GM11168 (cell line): Measurements from ENCODE around the gene RABAC1.
"Not testable (repeated sequence)": the region's sequence is repeated elsewhere in the genome, so short reads cannot be mapped to it uniquely, and the experiment has no call there.

Source experiments
- in situ Hi-C: fragments of 300-500 bp; cut with MboI; formaldehyde crosslinking; loops from one replicate; pipeline ENCODE4 v1.12.0; 2022; ENCODE audit warnings: low sequenced_read_pairs; ENCODE audit not compliant: unreplicated experiment

The RABAC1 gene

GRCh38 chr19:41959056-41960053 is at the start of gene RABAC1:
RABAC1 (minus strand) TSS chr19:41959321; CDS start chr19:41959292, 29 bp downstream.
- in situ Hi-C loops, result no loop called here

- in situ Hi-C loops, result no loop called here
Observed at GRCh38 chr19:42006569-42006968, 47.4 kb upstream of the RABAC1 start.

DNA sequence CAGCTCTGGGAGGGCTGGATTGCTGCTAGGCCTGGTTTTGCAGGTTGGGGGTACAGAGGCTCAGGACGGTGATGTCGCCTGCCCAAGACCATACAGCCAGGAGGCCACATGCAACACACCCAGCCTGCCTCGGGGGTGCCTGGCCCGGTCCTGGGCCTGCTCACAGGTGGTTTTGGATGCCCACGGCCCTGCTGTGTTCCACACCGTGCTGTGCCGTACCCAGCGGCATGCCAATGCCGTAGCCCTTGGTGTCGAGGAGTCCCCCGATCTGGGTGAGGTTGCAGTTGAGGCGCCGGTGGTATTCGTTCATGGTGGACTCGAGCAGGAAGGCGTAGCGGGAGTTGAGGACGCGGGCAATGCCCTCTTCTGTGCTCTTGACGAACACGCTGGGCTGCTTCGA is 46.4 kb upstream of the RABAC1 start:
- in situ Hi-C loops, result no loop called here

- in situ Hi-C loops, result no loop called here
Observed at GRCh38 chr19:42003506-42004294, 44.6 kb upstream of the RABAC1 start.

DNA sequence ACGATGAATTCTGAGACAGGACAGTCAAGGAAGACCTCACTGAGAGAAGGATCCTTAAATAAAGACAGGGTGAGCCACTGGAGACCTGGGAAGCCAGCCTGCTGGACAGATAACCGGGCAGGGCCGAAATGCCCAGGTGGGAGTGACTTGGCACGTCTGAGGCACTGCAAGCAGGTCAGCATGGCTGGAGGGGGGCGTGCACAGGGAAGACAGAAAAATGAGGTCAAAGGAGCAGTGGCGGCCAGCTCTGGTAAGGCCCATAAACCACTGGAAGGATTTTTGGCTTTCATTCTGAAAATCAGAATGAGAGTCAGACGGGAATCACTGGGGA is 40.7 kb upstream of the RABAC1 start:
- in situ Hi-C loops, result no loop called here

DNA sequence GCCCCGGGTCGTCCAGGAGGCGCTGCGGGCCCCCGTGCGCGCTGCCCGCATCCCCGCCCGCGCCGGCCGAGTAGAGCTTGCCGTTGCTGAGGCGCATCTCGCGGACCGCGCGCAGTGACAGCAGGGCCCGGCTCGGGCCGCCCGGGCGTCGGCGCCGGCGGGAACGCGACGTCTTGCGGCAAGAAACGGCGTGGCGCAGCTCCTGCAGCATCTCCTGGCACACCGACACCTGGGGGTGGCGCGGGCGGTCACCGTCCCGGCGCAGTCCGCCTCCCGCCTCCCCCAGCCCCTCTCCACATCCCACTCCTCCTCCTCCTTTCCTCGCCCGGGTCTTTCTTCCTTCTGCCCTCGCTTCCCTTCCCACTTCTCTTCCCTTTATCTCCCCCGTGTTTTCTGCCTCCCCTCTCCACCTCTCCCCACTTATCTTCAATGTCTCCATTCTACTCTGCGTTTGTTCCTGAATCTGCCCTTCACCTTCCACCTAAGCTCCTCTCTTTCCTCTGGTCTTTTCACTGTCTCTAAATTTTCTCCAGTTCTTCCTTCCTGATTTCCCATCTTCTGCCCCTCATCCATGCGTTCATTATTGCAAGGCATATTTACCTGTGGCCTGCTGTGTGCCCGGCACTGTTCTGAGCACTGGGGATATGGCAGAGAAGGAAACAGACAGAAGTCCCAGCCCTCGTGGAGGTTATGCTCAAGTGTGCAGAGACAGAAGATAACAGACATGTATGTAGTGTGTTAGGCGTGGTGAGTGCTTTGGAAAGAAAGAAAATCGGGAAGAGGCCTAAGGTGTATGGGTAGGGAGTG is 40.2 kb upstream of the RABAC1 start:
- in situ Hi-C loops, result no loop called here

DNA sequence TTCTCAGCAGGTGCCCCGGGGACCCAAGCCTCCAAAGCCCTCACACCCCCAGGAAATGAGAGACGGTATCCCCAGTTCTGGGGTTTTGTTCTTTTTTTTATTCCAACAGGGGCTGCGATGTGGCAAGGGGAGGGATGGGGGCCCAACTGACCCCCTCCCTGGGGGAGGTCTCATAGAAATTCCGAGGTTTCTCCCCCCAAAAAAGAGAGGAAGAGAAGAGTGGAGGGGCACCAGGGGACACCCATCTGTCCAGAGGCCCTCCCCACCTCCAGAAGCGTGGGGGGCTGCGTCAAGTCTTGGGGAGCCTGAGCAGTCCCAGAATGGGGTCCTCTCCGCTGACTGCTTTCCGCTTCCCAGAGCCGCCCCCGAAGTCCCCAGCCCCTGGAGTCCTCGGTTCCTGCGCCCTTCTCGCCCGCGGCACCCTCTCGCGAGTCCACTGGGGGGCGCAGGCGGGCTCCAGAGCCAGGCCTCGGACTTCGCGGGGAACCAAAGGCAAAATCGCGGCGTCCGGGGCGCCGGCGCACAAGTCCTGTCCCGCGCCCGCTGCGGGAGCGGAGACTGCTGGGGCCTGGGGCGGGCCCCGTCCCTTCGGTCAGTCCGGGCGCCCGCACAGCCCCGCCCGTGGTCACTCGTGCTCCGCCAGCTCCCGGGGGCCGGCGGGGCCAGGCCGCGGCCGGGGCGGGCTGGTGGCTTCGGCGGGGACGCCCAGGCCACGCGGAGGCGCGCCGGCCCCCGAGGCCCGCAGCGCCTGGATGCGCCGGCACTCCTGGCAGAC is 39.3 kb upstream of the RABAC1 start:
- in situ Hi-C loops, result no loop called here

- in situ Hi-C loops, result no loop called here
Observed at GRCh38 chr19:41997851-41998229, 38.7 kb upstream of the RABAC1 start.

DNA sequence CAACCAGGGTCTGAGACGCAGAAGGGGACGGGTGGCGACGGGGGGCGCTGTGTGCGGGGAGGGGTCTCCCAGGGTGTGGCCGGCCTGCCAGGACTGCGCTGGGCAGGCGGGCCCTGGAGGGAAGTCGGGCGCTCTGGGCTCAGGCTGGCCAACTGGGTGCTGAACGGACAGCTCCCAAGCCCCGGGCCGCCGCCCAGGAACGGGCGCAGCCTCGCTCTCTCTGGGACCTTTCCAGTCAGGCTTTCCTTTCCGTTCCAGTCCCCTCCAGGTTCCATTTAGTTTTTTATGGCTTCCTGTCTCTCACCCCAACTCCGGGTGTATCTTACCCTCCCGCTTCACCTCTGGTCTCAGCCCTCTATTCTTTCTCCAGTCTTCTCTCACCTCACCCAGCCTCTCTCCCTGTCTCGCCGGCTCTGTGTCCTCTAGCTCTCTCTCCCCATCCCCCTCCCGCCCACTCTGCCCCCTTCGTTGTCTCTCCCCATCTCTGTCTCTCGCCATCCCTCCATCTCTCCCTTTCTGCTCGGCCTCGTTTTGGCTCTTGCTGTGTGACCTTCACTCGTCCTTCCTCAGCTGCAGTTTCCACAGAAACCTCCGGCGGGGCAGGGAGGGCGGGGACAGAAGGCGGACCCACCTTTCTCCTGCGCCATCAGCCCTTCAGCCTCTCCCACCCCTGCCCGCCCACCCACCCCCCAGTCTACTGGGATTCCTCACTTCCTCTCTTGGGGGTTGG is 38.2 kb upstream of the RABAC1 start:
- in situ Hi-C loops, result no loop called here

- in situ Hi-C loops, result no loop called here
Observed at GRCh38 chr19:41995959-41996797, 37.1 kb upstream of the RABAC1 start.

DNA sequence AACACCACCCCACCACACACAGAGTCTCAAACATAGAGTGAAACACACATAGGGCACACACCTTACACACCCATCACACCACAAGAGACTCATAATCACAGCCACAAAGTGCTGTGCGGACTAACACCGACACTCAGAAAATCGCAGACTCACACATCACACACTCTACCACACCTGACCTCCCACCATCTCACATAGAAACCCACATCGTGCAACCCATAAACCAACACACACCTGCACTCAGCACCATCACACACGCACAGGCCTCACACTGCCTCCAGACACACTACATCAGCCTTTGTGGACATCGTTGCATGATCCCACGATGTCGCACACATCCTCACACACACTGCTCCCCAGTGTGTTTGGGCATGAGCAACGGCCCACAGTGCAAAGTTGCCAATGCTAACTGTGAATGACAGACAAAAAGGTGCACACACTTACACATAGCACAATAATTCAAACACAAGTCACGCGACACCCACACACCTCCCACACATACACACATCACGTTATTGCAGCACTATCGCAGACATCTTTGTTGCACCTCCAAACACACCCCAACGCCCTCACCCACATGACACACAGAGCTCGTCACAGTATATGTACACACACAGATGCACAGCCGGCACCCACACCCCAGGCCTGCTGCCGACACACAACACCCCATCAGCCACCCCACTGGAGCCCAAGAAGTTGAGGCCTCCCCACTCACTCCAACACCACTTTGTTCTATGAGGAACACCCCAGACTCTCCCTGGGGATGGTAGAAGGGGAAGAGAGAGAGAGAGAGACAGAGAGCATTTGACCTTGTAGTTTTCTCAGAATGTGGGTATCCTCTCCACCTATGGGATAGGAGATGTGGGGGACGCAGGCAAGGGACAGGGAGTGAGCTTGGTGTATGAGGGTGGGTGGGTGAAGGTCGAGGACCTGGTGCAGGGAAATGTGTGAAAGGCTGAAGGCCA is 36.2 kb upstream of the RABAC1 start:
- in situ Hi-C loops, result no loop called here

DNA sequence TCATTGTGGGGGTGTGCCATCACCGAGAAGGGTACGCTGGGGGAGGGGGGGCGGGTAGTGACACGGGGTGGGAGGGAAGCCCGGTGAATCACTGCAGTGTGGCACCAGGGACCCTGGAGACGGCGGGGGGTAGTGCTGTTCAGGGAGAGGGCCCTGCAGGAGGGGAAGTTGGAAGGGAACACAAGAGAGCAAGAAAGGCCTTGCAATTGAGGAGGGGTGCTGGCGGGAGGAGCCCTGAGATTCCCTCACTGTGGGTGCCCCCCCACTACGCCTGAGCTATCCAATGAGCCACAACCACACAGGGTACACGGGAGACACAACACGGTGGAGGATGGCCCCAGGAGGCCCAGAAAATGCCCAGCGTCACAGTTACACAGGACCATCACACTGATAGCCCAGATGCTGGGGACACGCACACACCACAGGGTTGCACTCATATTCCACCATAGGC is 35.4 kb upstream of the RABAC1 start:
- in situ Hi-C loops, result no loop called here

- in situ Hi-C loops, result no loop called here
Observed at GRCh38 chr19:41993612-41994483, 34.7 kb upstream of the RABAC1 start, which contains the start of gene ATP1A3. ATP1A3 (minus strand) TSS chr19:41994230; CDS start chr19:41994076, 154 bp downstream.

DNA sequence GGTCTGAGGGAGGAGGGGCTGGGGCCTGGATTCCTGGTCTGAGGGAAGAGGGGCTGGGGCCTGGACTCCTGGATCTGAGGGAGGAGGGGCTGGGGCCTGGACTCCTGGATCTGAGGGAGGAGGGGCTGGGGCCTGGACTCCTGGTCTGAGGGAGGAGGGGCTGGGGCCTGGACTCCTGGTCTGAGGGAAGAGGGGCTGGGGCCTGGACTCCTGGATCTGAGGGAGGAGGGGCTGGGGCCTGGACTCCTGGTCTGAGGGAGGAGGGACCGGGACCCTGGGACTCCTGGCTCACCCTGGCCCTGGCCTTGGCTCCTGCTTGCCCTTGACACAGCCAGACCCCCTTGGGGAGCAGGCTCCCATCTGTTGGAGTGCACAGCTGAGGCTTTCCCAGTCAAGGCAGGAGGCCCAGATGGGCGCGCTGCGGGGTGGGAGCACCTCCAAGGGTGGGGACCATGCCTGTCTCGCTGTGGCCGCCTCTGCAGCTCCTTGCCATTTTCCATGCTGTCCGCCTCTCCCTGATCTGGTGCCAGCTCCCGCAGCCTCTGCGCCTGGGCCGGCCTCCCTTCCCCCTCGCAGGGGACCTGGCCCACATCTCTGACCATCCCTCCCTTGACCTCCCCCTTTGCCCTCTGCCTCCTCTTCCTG is 32.9 kb upstream of the RABAC1 start:
- in situ Hi-C loops, result not testable (repeated sequence)

DNA sequence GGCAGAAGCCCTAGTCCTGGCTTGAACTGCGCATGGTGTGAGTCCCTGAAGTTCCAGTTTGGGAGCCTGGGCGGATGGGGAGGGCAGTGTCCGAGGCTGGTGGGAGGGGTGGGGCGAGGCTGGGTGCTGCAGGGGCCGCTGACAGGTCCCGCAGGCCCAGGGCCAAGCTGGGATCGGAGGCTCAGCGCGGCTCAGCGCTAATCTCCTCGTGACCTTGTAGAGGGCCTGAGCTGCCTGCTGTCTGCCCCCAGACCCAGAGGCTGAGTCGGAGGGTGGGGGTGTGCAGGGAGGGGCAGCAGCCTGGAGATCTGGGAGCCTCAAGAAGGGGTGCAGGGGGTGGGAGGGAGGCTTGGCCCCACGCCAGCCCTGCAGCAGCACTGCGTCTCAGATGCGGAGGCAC is 31.9 kb upstream of the RABAC1 start:
- in situ Hi-C loops, result no loop called here

- in situ Hi-C loops, result no loop called here
Observed at GRCh38 chr19:41990615-41991014, 31.5 kb upstream of the RABAC1 start.
